Smooth muscle cell (in vitro differentiated cells): ENCODE data around the gene RALA. TPM values are rescaled to one million over a fixed set of nuclear protein-coding genes. Genes with fewer than 3 reads are reported as not detected.

Experiments used
- DNase-seq: peaks from one replicate; lab custom pipeline; 2025; ENCODE audit not compliant: unreplicated experiment; lab: John Stamatoyannopoulos, UW
- H2AFZ ChIP-seq: fragments of 200-600 bp; sonication (generic); 2 replicates; pipeline ENCODE4 v1.6.0; 2016; ENCODE audit warnings: antibody characterized with exemption, low read depth, mild to moderate bottlenecking
- H3F3A ChIP-seq: fragments of 200-600 bp; sonication (generic); 2 replicates; pipeline ENCODE4 v1.6.0; 2017; ENCODE audit warnings: antibody characterized with exemption, low read depth
- H3K27ac ChIP-seq: fragments of 200-600 bp; sonication (generic); 2 replicates; pipeline ENCODE4 v1.5.1; 2016; ENCODE audit warnings: low read depth, mild to moderate bottlenecking
- H3K27me3 ChIP-seq: fragments of 200-600 bp; sonication (generic); 2 replicates; pipeline ENCODE4 v1.6.1; 2016; ENCODE audit warnings: low read depth, mild to moderate bottlenecking
- H3K36me3 ChIP-seq: fragments of 200-600 bp; sonication (generic); 2 replicates; pipeline ENCODE4 v1.5.1; 2016; ENCODE audit warnings: low read depth
- H3K4me1 ChIP-seq: fragments of 200-600 bp; sonication (generic); 2 replicates; pipeline ENCODE4 v1.5.1; 2016; ENCODE audit warnings: low read depth
- H3K4me2 ChIP-seq: fragments of 200-600 bp; sonication (generic); 2 replicates; pipeline ENCODE4 v1.6.0; 2016; ENCODE audit warnings: mild to moderate bottlenecking
- H3K4me3 ChIP-seq: fragments of 200-600 bp; sonication (generic); 2 replicates; pipeline ENCODE4 v1.5.1; 2016; ENCODE audit warnings: mild to moderate bottlenecking
- H3K79me2 ChIP-seq: fragments of 200-600 bp; sonication (generic); 2 replicates; pipeline ENCODE4 v1.6.0; 2016; ENCODE audit warnings: low read depth, mild to moderate bottlenecking
- H3K9ac ChIP-seq: fragments of 200-600 bp; sonication (generic); 2 replicates; pipeline ENCODE4 v1.6.0; 2016; ENCODE audit warnings: low read depth
- H3K9me3 ChIP-seq: fragments of 200-600 bp; sonication (generic); replicated peaks from 2 replicates; pipeline ENCODE4 v1.5.1; 2016; ENCODE audit warnings: low read depth
- H4K20me1 ChIP-seq: fragments of 200-600 bp; sonication (generic); 2 replicates; pipeline ENCODE4 v1.6.0; 2016; ENCODE audit warnings: low read depth
- WGBS: methylation state at CpG from one replicate; pipeline ENCODE4 v1.1.7; 2016; ENCODE audit warnings: low lambda C conversion rate; 5-methylcytosine and 5-hydroxymethylcytosine counted together
- polyA plus RNA-seq: library from polyadenylated mRNA; unstranded; fragments of >200 nt; fragmentation: Nextera tagmentation; extraction: Ambion mirVana; gene quantifications from 2 replicates; pipeline ENCODE4 v1.2.1, GENCODE V29; 2016
- total RNA-seq: library from RNA; depleted of rRNA; stranded (reverse); fragments of >200 nt; gene quantifications from 2 replicates; pipeline ENCODE4 v1.2.3, GENCODE V29; 2014
- TF ChIP-seq, protein P1 (sequence below): fragments of 200-600 bp; sonication (generic); IDR thresholded peaks from 2 replicates; pipeline ENCODE4 v1.5.1; 2017; ENCODE audit warnings: borderline replicate concordance, mild to moderate bottlenecking, antibody characterized with exemption; ENCODE audit not compliant: insufficient read depth, poor library complexity, severe bottlenecking

The RALA gene
- total and polyA plus RNA-seq, 2 experiments from 2014 or later, result 19.5 to 42.8 TPM

DNA sequence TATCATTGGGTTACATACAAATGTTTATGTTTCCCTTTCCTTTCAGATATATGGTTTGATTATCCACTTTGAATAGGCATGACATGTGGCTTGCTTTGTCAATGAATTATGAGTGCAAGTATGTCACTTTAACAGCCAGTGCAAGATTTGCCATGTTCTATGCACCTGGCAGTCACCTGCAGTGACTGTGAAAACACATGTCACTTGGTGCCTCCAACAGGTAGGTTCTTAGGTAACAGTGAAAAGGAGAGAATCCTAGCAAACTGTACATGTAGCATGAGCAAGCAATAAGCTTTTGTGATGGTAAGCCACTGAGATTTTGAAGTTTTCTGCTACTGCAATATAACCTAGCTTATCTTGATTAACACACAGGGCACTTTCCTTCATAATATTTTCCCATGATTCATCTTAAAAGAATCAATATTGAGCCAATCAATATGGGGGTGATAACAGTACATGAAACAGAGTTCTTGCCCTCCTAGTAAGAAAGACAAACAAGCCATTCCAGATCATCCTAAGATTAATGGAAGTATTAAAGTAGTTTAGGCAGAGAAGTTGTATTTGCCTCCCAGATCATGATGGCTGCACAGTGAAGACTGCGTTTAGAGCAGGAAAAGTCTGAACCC lies 7.9 kb upstream of the RALA start:
- H3K9ac ChIP-seq, result no peak overlapping the region
- no peak overlapping the region for H3K4me3 ChIP-seq
- H4K20me1 ChIP-seq, result no peaks in the 10 kb centered on the region
- no peaks in the 10 kb centered on the region for H3K27me3 ChIP-seq
- WGBS, result 93% methylated on average over 1 of the region's 1 CpG
- H3F3A ChIP-seq, result peaks cover 3% of the 10 kb centered on the region
- no peak overlapping the region for H3K4me2 ChIP-seq
- no peaks in the 10 kb centered on the region for H3K36me3 ChIP-seq
- no peaks in the 10 kb centered on the region for H3K4me1 ChIP-seq
- no peak overlapping the region for H3K27ac ChIP-seq
- TF ChIP-seq, protein P1, sequence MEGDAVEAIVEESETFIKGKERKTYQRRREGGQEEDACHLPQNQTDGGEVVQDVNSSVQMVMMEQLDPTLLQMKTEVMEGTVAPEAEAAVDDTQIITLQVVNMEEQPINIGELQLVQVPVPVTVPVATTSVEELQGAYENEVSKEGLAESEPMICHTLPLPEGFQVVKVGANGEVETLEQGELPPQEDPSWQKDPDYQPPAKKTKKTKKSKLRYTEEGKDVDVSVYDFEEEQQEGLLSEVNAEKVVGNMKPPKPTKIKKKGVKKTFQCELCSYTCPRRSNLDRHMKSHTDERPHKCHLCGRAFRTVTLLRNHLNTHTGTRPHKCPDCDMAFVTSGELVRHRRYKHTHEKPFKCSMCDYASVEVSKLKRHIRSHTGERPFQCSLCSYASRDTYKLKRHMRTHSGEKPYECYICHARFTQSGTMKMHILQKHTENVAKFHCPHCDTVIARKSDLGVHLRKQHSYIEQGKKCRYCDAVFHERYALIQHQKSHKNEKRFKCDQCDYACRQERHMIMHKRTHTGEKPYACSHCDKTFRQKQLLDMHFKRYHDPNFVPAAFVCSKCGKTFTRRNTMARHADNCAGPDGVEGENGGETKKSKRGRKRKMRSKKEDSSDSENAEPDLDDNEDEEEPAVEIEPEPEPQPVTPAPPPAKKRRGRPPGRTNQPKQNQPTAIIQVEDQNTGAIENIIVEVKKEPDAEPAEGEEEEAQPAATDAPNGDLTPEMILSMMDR, result no peak
- no peak for DNase-seq
- no peaks in the 10 kb centered on the region for H3K9me3 ChIP-seq
- H2AFZ ChIP-seq, result no peak overlapping the region
- H3K79me2 ChIP-seq, result no peaks in the 10 kb centered on the region

DNA sequence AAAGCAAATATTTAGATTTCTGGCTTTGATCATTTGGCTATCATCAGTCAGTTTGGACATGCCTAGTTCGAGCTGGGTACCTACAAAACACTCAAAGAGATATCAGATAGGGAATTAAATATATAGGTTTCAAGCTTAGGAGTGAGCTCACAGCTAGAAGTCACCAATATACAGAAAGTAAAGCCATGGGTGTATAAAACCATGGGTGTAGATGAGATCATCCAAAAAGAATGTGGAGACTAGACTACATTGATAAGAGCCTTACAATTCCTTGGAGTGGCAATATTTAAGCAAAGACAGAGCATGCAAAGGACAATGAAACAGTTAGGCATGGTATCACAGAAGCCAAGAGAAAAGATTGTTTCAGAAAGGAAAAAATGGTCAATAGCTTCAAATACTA lies 7.2 kb upstream of the RALA start:
- H3K9me3 ChIP-seq, result no peaks in the 10 kb centered on the region
- no peaks in the 10 kb centered on the region for H3K27me3 ChIP-seq
- WGBS, result 65% methylated on average over 1 of the region's 1 CpG
- H3K27ac ChIP-seq, result no peak overlapping the region
- no peaks in the 10 kb centered on the region for H4K20me1 ChIP-seq
- H3K9ac ChIP-seq, result no peak overlapping the region
- no peak overlapping the region for H3K4me3 ChIP-seq
- H3K36me3 ChIP-seq, result no peaks in the 10 kb centered on the region
- peak overlapping the region; percentile 6 for H3K4me2 ChIP-seq
- H2AFZ ChIP-seq, result no peak overlapping the region
- H3F3A ChIP-seq, result peaks cover 7% of the 10 kb centered on the region
- H3K4me1 ChIP-seq, result no peaks in the 10 kb centered on the region
- no peak for DNase-seq
- no peaks in the 10 kb centered on the region for H3K79me2 ChIP-seq
- TF ChIP-seq, protein P1, result no peak

DNA sequence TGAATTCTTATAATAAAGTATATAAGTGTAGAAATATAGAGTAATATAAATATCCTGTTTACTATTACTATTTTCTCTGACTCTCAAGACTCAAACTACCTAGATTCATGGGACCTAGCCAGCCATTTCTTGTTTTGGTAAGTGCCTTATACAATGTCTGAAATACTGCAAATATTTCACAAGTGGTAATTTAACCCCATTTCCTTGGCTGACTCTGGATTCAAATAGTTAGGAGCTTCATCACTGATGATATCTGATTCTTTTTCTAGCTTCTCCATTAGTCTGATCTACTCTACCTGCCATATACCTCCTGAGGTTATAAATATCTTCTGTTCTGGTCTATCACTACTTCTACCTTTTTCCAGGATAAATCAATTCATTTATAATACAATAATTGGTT lies 6.4 kb upstream of the RALA start:
- H3F3A ChIP-seq, result peaks cover 7% of the 10 kb centered on the region
- H3K79me2 ChIP-seq, result no peaks in the 10 kb centered on the region
- no peak overlapping the region for H3K27ac ChIP-seq
- H4K20me1 ChIP-seq, result no peaks in the 10 kb centered on the region
- H3K27me3 ChIP-seq, result no peaks in the 10 kb centered on the region
- no peak overlapping the region for H3K4me3 ChIP-seq
- H2AFZ ChIP-seq, result no peak overlapping the region
- TF ChIP-seq, protein P1, result no peak
- no peak overlapping the region for H3K4me2 ChIP-seq
- peaks cover 6% of the 10 kb centered on the region for H3K4me1 ChIP-seq
- no peaks in the 10 kb centered on the region for H3K9me3 ChIP-seq
- H3K9ac ChIP-seq, result no peak overlapping the region
- DNase-seq, result no peak
- H3K36me3 ChIP-seq, result no peaks in the 10 kb centered on the region

DNA sequence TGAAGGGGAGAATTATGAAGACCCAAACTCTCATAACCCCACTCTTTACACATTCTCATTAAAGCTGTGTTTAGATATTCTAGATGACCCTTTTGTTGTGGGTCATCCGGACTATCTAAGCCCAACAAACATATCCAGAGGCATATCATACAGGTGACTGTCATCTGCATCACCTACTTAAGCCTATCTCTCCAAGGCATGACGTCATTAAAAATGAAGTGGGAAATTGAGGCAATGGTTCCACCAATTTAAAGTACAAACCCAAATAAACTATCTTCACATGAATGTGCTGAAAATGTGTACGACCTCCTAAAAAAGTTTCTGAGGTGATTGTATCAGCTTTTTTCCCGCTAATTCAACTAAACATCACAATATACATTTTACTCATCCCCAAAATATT lies 4.5 kb upstream of the RALA start:
- Histone ChIP-seq H4K20me1 (no peaks in the 10 kb centered on the region), H3K79me2 (peaks cover 2% of the 10 kb centered on the region), H3K27me3 (no peaks in the 10 kb centered on the region), H3K4me2 (no peak overlapping the region), H2AFZ (no peak overlapping the region), H3K27ac (no peak overlapping the region), H3K4me1 (peaks cover 14% of the 10 kb centered on the region), H3K9ac (no peak overlapping the region), H3K4me3 (no peak overlapping the region), H3F3A (peaks cover 7% of the 10 kb centered on the region), H3K36me3 (no peaks in the 10 kb centered on the region), H3K9me3 (no peaks in the 10 kb centered on the region)
- TF ChIP-seq, protein P1, result no peak
- 97% methylated on average over 4 of the region's 4 CpGs for WGBS
- no peak for DNase-seq
